ENCODE results near the gene CCDC60.
"Not testable (repeated sequence)": the region's sequence is repeated elsewhere in the genome, so short reads cannot be mapped to it uniquely, and the experiment has no call there.

CCDC60 gene

GRCh38 chr12:119338593-119339363, 4.2 kb downstream of the CCDC60 start:
- DNase-seq: no peak

GRCh38 chr12:119340578-119340977, 6.0 kb downstream of the CCDC60 start:
- no peak for DNase-seq

- DNase-seq: no peak
These were observed 6.5 kb downstream of the CCDC60 start for GRCh38 chr12:119341020-119341419.

GRCh38 chr12:119341988-119342387, 7.5 kb downstream of the CCDC60 start:
- DNase-seq: no peak

DNA sequence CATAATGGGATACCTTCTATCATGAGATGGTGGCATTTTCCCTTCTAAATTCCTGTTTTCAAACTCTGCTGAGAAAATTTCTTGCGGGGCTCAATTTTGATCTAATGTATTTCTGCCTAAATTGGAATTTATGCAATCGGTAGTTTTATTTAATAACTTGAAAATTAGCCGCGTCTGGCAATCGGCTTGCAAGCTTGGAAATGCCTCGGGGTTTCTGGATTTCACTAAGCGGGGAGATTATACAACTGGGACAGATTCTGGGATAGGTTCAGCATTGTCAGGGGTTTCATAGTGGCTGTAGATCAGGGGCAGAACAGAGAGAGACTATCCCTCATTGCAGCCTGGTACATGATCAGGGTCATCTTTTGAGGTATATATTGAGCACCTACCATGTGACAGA, 8.6 kb downstream of the CCDC60 start:
- DNase-seq: no peak

DNA sequence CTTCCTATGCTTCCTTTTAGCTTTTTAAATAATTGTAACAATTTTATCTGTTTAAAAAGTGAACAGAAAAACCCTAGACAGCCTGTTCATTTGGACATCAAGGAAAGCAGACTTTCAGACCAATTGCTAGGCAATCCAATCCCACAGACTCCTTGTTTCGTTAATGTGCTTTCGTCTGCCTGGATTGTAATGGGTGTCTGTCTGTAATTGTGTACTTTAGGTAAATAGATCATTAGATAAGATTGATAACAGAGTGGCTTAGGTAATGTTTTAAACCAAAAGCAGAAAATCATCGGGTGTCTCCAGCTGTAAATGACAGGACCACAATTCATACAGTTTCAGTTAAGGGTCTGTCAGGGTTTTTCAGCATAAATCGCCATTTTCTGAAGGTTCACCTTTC, 19.6 kb downstream of the CCDC60 start:
- no peak for DNase-seq

- DNase-seq: not testable (repeated sequence)
These were observed 25.8 kb downstream of the CCDC60 start for GRCh38 chr12:119360366-119360765.

DNA sequence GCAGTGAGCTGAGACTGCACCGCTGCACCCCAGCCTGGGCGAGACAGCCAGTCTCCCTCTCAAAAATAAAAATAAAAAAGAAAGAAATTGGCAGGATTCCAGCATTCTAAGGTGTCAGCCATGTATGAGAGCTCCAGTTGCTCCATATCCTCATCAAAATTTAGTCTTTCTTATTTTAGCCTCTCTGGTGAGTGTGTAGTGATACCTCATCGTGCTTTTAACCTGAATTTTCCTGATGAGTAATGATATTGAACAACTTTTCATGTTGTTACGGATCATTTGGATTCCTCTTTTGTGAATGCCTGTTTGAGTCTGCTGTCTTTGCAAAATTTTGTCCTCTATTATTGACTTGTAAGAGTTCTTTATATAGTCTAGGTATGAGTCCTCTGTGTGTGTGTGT, 28.5 kb downstream of the CCDC60 start:
- DNase-seq: no peak

- no peak for DNase-seq
These were observed 29.0 kb downstream of the CCDC60 start for GRCh38 chr12:119363490-119363889.

DNA sequence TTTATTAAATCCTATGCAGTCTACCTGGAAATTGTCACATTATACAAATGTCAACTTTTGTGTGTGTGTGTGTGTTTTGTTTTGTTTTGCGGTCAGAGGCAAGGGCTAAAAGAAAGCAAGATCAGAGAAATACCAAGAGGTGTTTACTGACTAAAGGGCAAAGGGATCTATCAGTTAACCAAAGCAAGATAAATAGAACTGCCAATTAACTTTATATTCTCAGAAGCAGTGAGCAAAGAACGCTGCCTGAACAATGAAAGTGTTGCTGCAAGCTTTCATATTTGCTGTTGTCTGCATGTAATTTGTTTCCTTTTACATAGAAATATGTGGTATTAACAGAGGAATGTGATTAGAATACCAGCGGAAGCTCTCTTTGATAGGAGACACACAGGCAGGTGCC, 30.9 kb downstream of the CCDC60 start:
- no peak for DNase-seq

GRCh38 chr12:119366007-119366406, 31.5 kb downstream of the CCDC60 start:
- no peak for DNase-seq

DNA sequence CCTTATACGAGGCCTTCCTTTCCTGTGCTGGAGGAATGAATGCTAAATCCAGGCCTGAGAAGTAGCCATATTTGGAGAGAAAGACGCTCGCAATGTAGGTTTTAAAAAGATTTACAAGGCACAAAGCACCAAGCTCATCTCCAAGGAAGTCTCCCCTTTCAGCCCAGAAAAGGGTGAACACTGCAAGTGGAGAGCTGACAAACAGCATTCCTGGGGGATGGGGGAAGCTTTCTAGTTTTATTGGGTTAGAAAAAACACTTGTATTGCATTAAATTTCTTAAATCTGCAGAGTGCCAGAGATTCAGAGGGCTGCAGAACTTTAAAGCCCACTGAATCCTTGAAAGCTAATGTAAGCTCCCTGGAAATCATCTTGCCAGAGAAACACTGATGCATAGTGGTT, 34.6 kb downstream of the CCDC60 start:
- no peak for DNase-seq

- DNase-seq: no peak
These were observed 35.5 kb downstream of the CCDC60 start for GRCh38 chr12:119369907-119370546.

DNA sequence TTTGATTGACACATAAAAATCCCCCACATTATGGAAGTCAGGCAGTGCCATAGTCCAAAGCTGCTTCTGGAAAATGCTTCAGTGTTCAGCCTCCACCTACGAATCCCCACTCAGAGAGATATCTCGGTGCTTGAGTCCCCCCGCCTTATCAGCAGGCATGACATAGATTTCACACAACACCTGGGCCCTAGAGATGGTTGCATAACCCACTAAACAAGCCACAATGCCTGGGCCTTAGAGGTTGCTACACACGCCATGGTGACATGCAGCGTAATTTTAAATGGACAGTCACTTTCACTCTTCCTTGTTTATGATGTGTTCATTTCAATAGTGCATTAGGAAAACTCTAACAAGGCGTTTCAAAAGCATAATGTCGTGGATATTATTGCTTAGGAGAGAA, 38.0 kb downstream of the CCDC60 start:
- no peak for DNase-seq

DNA sequence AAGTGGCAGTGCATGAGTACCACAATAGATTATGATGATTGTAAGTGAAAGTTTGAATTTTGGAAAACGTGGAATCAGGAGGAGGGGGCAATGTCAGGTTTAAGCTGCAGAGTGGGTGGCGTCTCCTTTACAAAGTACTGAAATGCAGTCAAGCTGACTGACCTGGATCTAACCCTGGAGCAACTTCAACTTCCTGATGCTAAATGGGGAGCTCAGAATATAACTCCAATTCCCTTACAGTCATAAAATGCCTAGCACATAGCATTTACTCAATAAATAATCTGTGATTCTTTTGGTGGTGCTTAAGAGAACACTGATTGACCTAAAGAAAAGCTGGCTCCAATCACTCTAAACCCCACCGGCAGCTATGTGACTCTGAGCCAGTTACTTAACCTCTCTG, 38.5 kb downstream of the CCDC60 start:
- no peak for DNase-seq

DNA sequence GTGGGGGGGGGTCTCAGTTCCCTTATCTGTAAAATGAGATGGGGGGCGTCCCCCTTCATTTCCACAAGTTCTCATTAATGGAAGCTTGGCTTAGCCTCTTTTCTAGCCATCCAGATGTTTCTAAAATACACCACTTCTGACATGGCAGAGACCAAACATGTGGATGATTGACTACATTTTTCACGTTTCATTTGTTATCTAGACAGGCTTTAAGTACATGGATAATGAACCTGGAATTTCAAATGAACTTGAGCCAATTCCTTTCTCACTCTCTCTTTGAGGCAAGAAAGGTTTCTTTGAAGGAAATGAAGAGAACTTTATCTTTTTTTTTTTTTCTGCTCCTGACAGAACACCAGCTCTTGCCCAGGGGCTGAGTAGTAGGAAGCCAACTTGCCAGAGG, 39.1 kb downstream of the CCDC60 start:
- DNase-seq: no peak

- DNase-seq: no peak
These were observed 40.1 kb downstream of the CCDC60 start for GRCh38 chr12:119374635-119375034.

- no peak for DNase-seq
These were observed 40.8 kb downstream of the CCDC60 start for GRCh38 chr12:119375075-119375882.

DNA sequence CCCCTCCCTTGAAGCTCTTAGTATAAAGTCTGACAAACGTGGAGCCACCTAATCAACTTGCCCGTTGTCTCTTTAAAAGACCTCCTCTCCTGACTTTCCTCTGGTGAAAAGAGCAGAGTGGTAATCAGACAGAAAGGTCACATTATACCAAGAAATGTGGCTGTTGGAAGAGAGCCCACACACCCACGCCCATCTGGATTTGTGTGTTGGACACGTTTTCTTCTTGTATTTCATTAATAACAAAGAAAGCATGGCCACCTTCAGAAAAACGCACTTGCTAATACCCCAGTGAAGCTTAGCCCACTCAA, 41.3 kb downstream of the CCDC60 start:
- no peak for DNase-seq

GRCh38 chr12:119378903-119379302, 44.4 kb downstream of the CCDC60 start:
- DNase-seq: no peak

DNA sequence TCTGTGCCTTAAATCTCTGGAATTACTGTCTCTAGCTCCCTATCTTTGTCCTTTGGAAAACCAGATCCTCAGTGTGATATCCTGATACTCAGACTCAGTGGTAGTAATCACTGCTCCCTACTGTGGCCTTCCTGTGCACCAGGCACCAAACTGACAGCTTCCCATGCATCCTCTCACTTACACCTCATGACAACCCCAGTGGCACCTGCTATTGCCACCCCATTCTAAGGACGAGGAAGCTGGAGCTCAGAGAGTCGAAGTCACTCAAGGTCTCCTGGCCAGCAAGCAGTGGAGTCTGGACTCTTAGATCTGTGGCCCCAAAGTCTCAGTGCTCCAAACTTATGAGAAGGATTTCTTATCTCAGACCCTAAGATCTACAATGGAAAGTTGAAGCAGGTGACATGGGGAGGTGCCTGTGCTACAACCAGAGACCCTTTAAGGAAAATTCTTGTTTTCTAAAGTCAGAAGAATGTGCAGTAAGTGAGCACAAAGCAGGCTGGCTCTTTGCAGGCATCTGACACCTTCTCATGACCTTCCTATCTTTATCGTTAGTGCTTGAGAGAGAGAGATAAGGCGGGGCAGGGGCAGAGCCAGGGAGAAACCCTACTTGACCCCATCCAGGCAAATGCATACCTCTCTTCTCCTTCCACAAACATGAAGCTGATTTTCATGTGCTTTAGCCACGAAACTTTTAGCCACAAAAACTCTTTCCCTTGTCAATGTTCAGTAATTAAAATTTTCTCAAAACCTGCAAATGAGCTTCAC, 47.1 kb downstream of the CCDC60 start:
- no peak for DNase-seq

- DNase-seq: no peak
These were observed 48.7 kb downstream of the CCDC60 start for GRCh38 chr12:119383206-119383605.

DNA sequence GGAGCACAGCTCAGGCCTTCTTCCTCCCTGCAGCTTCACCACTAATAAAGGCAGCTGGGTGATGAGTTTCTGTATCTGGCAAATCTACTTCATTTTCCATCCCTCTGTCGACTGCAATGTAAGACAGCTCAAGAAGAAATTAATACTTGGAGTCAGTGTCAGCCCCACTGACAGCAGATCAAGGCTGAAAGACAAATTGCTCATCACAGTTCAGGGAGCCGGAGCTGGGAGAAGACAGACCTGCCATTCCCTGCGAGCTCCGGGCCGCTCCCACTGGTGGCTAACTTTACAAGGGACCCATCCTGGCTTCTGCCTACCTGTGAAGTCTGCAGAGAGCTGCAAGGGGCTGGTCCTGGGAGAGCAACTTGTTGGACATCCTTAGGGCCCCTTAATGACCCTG, 49.8 kb downstream of the CCDC60 start:
- no peak for DNase-seq
